Muscle layer of colon (tissue), 2 donors: ENCODE measurements around the gene PICK1.

Experiments used
- H3K27ac ChIP-seq: one replicate; pipeline ENCODE4 v1.7.0; 2013; ENCODE audit warnings: low read depth, mild to moderate bottlenecking, low read length, moderate library complexity
- H3K27me3 ChIP-seq, 2 donors: one replicate each; pipeline ENCODE4 v1.7.0; 2013; ENCODE audit warnings: low read length in 2 of 2, mild to moderate bottlenecking in 2 of 2; ENCODE audit not compliant: insufficient read depth in 2 of 2, control insufficient read depth in 1 of 2
- H3K36me3 ChIP-seq: one replicate; pipeline ENCODE4 v1.7.0; 2013; ENCODE audit warnings: mild to moderate bottlenecking, low read length; ENCODE audit not compliant: insufficient read depth
- H3K4me1 ChIP-seq: one replicate; pipeline ENCODE4 v1.7.0; 2013; ENCODE audit warnings: mild to moderate bottlenecking, low read length; ENCODE audit not compliant: insufficient read depth
- H3K4me3 ChIP-seq, 2 donors: one replicate each; pipeline ENCODE4 v1.7.0; 2013; ENCODE audit warnings: low read length in 2 of 2, low read depth in 1 of 2, mild to moderate bottlenecking in 1 of 2, moderate library complexity in 1 of 2
- H3K9ac ChIP-seq: one replicate; pipeline ENCODE4 v1.7.0; 2013; ENCODE audit warnings: low read length
- H3K9me3 ChIP-seq: one replicate; pipeline ENCODE4 v1.7.0; 2013; ENCODE audit warnings: mild to moderate bottlenecking, low read length
- donor health status: abdominal sarcoma.
- donor health status: Adenocarcinoma of cecum.

PICK1 gene

DNA sequence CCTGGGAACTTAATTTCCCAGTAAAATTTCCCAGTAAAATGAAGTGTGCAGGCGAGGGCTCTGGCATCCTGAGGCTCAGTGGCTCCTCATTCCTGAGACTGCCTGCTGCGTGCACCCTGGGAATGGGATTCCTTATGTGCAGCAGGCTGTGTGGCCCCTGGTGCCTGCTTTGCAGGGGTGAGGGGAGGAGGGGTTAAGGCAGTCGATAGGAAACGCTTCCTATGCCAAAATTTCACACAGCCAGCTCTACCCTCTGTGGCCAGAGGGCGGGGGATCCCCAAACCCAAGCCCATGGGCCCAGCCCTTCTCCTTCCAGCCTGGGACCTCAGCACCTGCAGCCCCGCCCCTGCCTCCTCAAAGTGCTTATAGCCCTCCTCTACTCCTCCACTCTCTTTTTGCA, 65.4 kb downstream of the PICK1 start:
- H3K9me3 ChIP-seq, result no peaks in the 10 kb centered on the region
- no peaks in the 10 kb centered on the region for H3K36me3 ChIP-seq
- no peak overlapping the region for H3K27ac ChIP-seq
- H3K27me3 ChIP-seq, result no peaks in the 10 kb centered on the region
- H3K9ac ChIP-seq, result no peak overlapping the region
- no peak overlapping the region for H3K4me3 ChIP-seq
- H3K4me1 ChIP-seq, result no peaks in the 10 kb centered on the region

DNA sequence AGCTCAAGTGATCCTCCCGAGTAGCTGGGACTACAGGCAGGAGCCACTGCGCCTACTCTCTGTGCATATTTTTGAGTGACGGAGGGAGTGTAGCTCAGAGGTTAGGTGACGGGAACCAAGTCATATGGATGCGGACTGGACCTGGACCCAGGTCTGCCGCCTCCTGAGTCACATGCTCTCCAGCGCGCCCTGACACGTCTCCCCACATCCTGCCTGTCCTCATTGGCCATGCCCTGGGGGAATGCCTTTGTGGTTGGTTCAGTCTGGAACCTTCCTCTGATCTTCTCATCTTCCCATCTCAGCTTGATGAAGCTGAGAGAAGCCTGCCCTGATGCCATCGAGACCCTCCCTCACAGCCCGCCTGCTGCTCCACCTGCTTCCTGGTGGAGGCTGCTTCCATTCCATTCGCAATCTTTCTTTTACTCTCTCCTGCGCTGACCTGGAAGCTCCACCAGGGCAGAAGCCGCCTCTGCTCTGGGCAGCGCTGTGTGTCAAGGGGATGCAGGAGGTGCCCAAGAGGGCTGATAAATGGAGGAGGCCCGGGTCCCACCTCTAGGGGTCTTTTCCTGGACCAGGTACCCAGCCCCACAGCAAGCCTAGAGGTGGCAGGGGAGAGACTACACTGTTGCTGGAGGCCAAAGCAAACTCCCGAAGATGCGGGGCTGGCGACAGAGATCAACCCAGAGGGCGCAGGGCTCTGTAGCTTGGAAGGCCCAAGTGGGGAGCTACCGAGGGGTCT, 67.2 kb downstream of the PICK1 start:
- no peaks in the 10 kb centered on the region for H3K4me1 ChIP-seq
- no peak overlapping the region for H3K9ac ChIP-seq
- no peak overlapping the region for H3K27ac ChIP-seq
- H3K27me3 ChIP-seq, result no peaks in the 10 kb centered on the region
- no peaks in the 10 kb centered on the region for H3K36me3 ChIP-seq
- H3K4me3 ChIP-seq, result no peak overlapping the region
- no peaks in the 10 kb centered on the region for H3K9me3 ChIP-seq

GRCh38 chr22:38125038-38125610, 67.9 kb downstream of the PICK1 start:
- Histone ChIP-seq H3K9me3 (no peaks in the 10 kb centered on the region), H3K36me3 (no peaks in the 10 kb centered on the region), H3K9ac (no peak overlapping the region), H3K27me3 (no peaks in the 10 kb centered on the region), H3K4me1 (no peaks in the 10 kb centered on the region), H3K4me3 (no peak overlapping the region), H3K27ac (no peak overlapping the region)
